IMR-90 (cell line): ENCODE measurements around the gene ZBTB7B.

Source experiments
- CEBPB ChIP-seq: IDR thresholded peaks from 2 replicates; pipeline ENCODE4 v1.6.1; 2012; ENCODE audit warnings: low read depth, low read length, improper control_type of control experiment
- MAFK ChIP-seq: IDR thresholded peaks from 2 replicates; pipeline ENCODE4 v1.6.1; 2012; ENCODE audit warnings: low read depth, low read length, improper control_type of control experiment

GRCh38 chr1:155064832-155065429, 62.3 kb downstream of the ZBTB7B start:
- TF ChIP-seq MAFK, result no peak
- TF ChIP-seq CEBPB, result no peak
